Parathyroid adenoma (tissue), 2 donors: ENCODE results near the gene SEPTIN5.
"Not testable (repeated sequence)": the region's sequence is repeated elsewhere in the genome, so short reads cannot be mapped to it uniquely, and the experiment has no call there.

Experiments used
- H2AFZ ChIP-seq: fragments of 300-600 bp; sonication (generic); one replicate; pipeline ENCODE4 v1.7.0; 2017; ENCODE audit warnings: antibody characterized with exemption, mild to moderate bottlenecking
- H3K27ac ChIP-seq: fragments of 300-600 bp; sonication (generic); one replicate; pipeline ENCODE4 v1.7.0; 2017
- H3K27me3 ChIP-seq: fragments of 300-600 bp; sonication (generic); one replicate; pipeline ENCODE4 v1.7.0; 2017; ENCODE audit warnings: low read length; ENCODE audit not compliant: control insufficient read depth, insufficient read depth
- H3K36me3 ChIP-seq: fragments of 300-600 bp; sonication (generic); one replicate; pipeline ENCODE4 v1.7.0; 2017; ENCODE audit warnings: low read length; ENCODE audit not compliant: control insufficient read depth, insufficient read depth
- H3K4me1 ChIP-seq: fragments of 300-600 bp; sonication (generic); one replicate; pipeline ENCODE4 v1.7.0; 2017; ENCODE audit warnings: control low read depth
- H3K4me2 ChIP-seq: fragments of 300-600 bp; sonication (generic); one replicate; pipeline ENCODE4 v1.7.0; 2017; ENCODE audit warnings: low read length
- H3K4me3 ChIP-seq: fragments of 300-600 bp; sonication (generic); one replicate; pipeline ENCODE4 v1.7.0; 2017; ENCODE audit warnings: low read depth, low read length
- H3K79me2 ChIP-seq: fragments of 300-600 bp; sonication (generic); one replicate; pipeline ENCODE4 v1.7.0; 2017; ENCODE audit warnings: control low read depth
- H3K9ac ChIP-seq: fragments of 300-600 bp; sonication (generic); one replicate; pipeline ENCODE4 v1.7.0; 2017; ENCODE audit warnings: mild to moderate bottlenecking
- H3K9me3 ChIP-seq: fragments of 300-600 bp; sonication (generic); one replicate; pipeline ENCODE4 v1.7.0; 2017; ENCODE audit warnings: low read length; ENCODE audit not compliant: control insufficient read depth
- CTCF ChIP-seq: fragments of 300-600 bp; sonication (generic); IDR thresholded peaks from one replicate; pipeline ENCODE4 v1.7.0; 2017; ENCODE audit warnings: antibody characterized with exemption, mild to moderate bottlenecking
- donor health status: primary hyperparathyroidism.

Gene SEPTIN5

GRCh38 chr22:19693581-19693980 is 20.7 kb upstream of the SEPTIN5 start:
- H3K4me2 ChIP-seq, result no peak overlapping the region
- no peak for TF ChIP-seq CTCF
- no peak overlapping the region for H3K4me3 ChIP-seq
- no peaks in the 10 kb centered on the region for H3K79me2 ChIP-seq
- no peak overlapping the region for H2AFZ ChIP-seq
- H3K4me1 ChIP-seq, result peaks cover 9% of the 10 kb centered on the region
- H3K9me3 ChIP-seq, result no peaks in the 10 kb centered on the region
- no peak overlapping the region for H3K9ac ChIP-seq
- no peaks in the 10 kb centered on the region for H3K36me3 ChIP-seq
- H3K27ac ChIP-seq, result no peak overlapping the region
- H3K27me3 ChIP-seq, result no peaks in the 10 kb centered on the region

GRCh38 chr22:19693981-19694670 is 20.2 kb upstream of the SEPTIN5 start:
- no peaks in the 10 kb centered on the region for H3K36me3 ChIP-seq
- H3K9me3 ChIP-seq, result no peaks in the 10 kb centered on the region
- no peak overlapping the region for H2AFZ ChIP-seq
- peaks cover 9% of the 10 kb centered on the region for H3K4me1 ChIP-seq
- H3K79me2 ChIP-seq, result no peaks in the 10 kb centered on the region
- H3K4me2 ChIP-seq, result no peak overlapping the region
- H3K9ac ChIP-seq, result no peak overlapping the region
- H3K4me3 ChIP-seq, result no peak overlapping the region
- H3K27me3 ChIP-seq, result no peaks in the 10 kb centered on the region
- no peak overlapping the region for H3K27ac ChIP-seq
- TF ChIP-seq CTCF, result no peak

DNA sequence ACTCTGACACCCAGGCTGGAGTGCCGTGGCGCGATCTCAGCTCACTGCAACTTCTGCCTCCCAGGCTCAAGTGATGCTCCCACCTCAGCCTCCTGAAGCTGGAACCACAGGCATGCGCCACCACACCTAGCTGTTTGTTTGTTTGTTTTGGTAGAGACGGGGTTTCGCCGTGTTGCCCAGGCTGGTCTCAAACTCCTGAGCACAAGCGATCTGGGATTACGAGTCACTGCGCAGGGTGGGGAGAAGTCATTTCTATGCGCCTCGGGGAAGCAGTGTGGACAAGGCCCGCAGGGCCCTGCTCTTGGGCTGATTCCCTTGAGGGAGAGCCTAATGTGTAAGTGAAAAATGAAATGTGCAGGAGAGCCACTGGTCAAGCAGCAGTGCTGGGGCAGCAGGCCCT is 19.6 kb upstream of the SEPTIN5 start:
- Histone ChIP-seq H3K79me2 (no peaks in the 10 kb centered on the region), H3K4me2 (no peak overlapping the region), H3K4me1 (peaks cover 9% of the 10 kb centered on the region), H3K27ac (no peak overlapping the region), H3K9ac (no peak overlapping the region), H3K4me3 (no peak overlapping the region), H3K36me3 (no peaks in the 10 kb centered on the region), H2AFZ (no peak overlapping the region), H3K27me3 (no peaks in the 10 kb centered on the region), H3K9me3 (no peaks in the 10 kb centered on the region)
- TF ChIP-seq CTCF, result no peak

GRCh38 chr22:19696504-19697276 is 17.6 kb upstream of the SEPTIN5 start:
- Histone ChIP-seq H3K9ac (no peak overlapping the region), H3K27ac (no peak overlapping the region), H3K27me3 (no peaks in the 10 kb centered on the region), H3K4me2 (no peak overlapping the region), H3K9me3 (no peaks in the 10 kb centered on the region), H3K79me2 (no peaks in the 10 kb centered on the region), H3K4me3 (no peak overlapping the region), H3K4me1 (no peaks in the 10 kb centered on the region), H2AFZ (no peak overlapping the region), H3K36me3 (no peaks in the 10 kb centered on the region)
- TF ChIP-seq CTCF, result no peak

DNA sequence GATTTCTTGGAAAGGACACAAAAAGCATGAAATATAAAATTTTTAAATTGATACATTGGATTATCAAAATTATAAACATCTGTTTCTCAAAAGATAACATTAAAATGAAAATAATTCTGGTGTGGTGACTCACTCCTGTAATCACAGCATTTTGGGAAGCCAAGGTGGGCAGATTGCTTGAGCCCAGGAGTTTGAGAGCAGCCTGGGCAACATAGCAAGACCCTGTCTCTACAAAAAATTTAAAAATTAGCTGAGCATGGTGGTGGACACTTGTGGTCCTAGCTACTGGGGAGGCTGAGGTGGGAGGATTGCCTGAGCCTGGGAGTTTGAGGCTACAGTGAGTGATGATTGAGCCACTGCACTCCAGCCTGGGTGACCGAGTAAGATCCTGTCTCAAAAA is 16.4 kb upstream of the SEPTIN5 start:
- not testable (repeated sequence) for H3K36me3 ChIP-seq

More for the DNA sequence above, 16.4 kb upstream of the SEPTIN5 start:
- H3K4me2 ChIP-seq, H3K27me3 ChIP-seq, H3K9ac ChIP-seq, H2AFZ ChIP-seq, H3K4me3 ChIP-seq, H3K4me1 ChIP-seq, H3K27ac ChIP-seq, H3K79me2 ChIP-seq, H3K9me3 ChIP-seq: not testable (repeated sequence)
